CD4-positive, alpha-beta T cell (primary cell): Measurements from ENCODE around the gene ITK. TPM values are rescaled to one million over a fixed set of nuclear protein-coding genes. Genes with fewer than 3 reads are reported as not detected.

Experiments used
- ATAC-seq: fragments of 200-7000 bp; cut with Tn5 transposase; one replicate; pipeline ENCODE4 v1.10.0; 2022; ENCODE audit warnings: mild to moderate bottlenecking; ENCODE audit not compliant: poor library complexity
- CTCF ChIA-PET: fragments of 350-600 bp; sonication (Branson Sonifier 250); formaldehyde crosslinking; loops from one replicate; lab custom pipeline; 2021; ENCODE audit warnings: antibody characterized with exemption, inconsistent platforms; lab: Charles Lee
- POLR2A ChIA-PET: fragments of 350-600 bp; sonication (Branson Sonifier 250); formaldehyde crosslinking; loops from one replicate; lab custom pipeline; 2021; ENCODE audit warnings: antibody characterized with exemption, inconsistent platforms; lab: Charles Lee
- DNase-seq, 14 experiments: peaks; one replicate each; pipeline ENCODE4 v3.0.0-alpha.2; 2013 to 2020; ENCODE audit warnings: mixed read lengths in 2 of 14
- H3K27ac ChIP-seq, 2 donors: one replicate each; pipeline versions ENCODE4 v1.5.1 to v1.7.0; 2013; ENCODE audit warnings: low read length in 2 of 2, low read depth in 1 of 2, mild to moderate bottlenecking in 1 of 2
- H3K27me3 ChIP-seq, 2 experiments: 1 replicate in 1 of 2; 2 replicates in 1 of 2; pipeline versions ENCODE4 v1.6.1 to v1.7.0; 2013; ENCODE audit warnings: low read length in 2 of 2, control low read depth in 1 of 2, mild to moderate bottlenecking in 1 of 2, moderate library complexity in 1 of 2; ENCODE audit not compliant: insufficient read depth in 2 of 2, control insufficient read depth in 1 of 2
- H3K36me3 ChIP-seq: one replicate; pipeline ENCODE4 v1.6.1; 2013; ENCODE audit warnings: low read length, control low read depth; ENCODE audit not compliant: insufficient read depth
- H3K4me1 ChIP-seq: one replicate; pipeline ENCODE4 v1.6.1; 2013; ENCODE audit warnings: low read length, control low read depth; ENCODE audit not compliant: insufficient read depth
- H3K4me3 ChIP-seq: one replicate; pipeline ENCODE4 v1.5.1; 2013; ENCODE audit warnings: mild to moderate bottlenecking, low read length, moderate library complexity
- H3K9me3 ChIP-seq, 2 experiments: 1 replicate in 1 of 2; 2 replicates in 1 of 2; pipeline versions ENCODE4 v1.6.1 to v1.7.0; 2013; ENCODE audit warnings: low read length in 2 of 2, mild to moderate bottlenecking in 2 of 2, control low read depth in 1 of 2, moderate library complexity in 1 of 2; ENCODE audit not compliant: control insufficient read depth in 1 of 2, insufficient read depth in 1 of 2
- H3K27ac Mint-ChIP-seq: one replicate; pipeline ENCODE4 v1.8.0; 2020; ENCODE audit warnings: mixed read lengths
- H3K27me3 Mint-ChIP-seq: one replicate; pipeline ENCODE4 v1.8.0; 2021; ENCODE audit warnings: mixed read lengths
- H3K36me3 Mint-ChIP-seq: one replicate; pipeline ENCODE4 v1.8.0; 2021; ENCODE audit warnings: low read depth, mixed read lengths
- H3K4me1 Mint-ChIP-seq: one replicate; pipeline ENCODE4 v1.8.0; 2021; ENCODE audit warnings: low read depth, mixed read lengths
- H3K4me3 Mint-ChIP-seq: one replicate; pipeline ENCODE4 v1.8.0; 2020; ENCODE audit warnings: mild to moderate bottlenecking, mixed read lengths
- H3K9me3 Mint-ChIP-seq: one replicate; pipeline ENCODE4 v1.8.0; 2020; ENCODE audit warnings: mixed read lengths
- intact Hi-C, 2 experiments: fragments of 100-400 bp; cut with DNase I in 1 of 2; cut with micrococcal nuclease in 1 of 2; formaldehyde crosslinking; loops; one replicate each; pipeline versions ENCODE4 v1.15.1 to v1.9.0; 2023 to 2025; cut with DNase I, micrococcal nuclease
- polyA plus RNA-seq, 2 donors: library from polyadenylated mRNA; unstranded; fragments of 120-200 nt; gene quantifications; one replicate each; pipeline ENCODE4 v1.2.1, GENCODE V29; 2013
- total RNA-seq, 174 experiments: library from RNA in 2 of 174; stranded (reverse) in 2 of 174; gene quantifications; one replicate each; pipeline ENCODE4 v1.2.3 and lab custom pipeline; 2021 to 2026
- TF ChIP-seq, protein P1 (sequence below): fragments of 200-600 bp; IDR thresholded peaks from one replicate; pipeline ENCODE4 v1.8.0; 2022; ENCODE audit warnings: antibody characterized with exemption, mild to moderate bottlenecking

The ITK gene
- total RNA-seq (100 to 1,000 TPM; 289 to 292 TPM), total RNA-seq (lab: John Stamatoyannopoulos, UW) (382 to 2,472 (median 670) reads per million in 172 experiments)
- 240 TPM for polyA plus RNA-seq (2013, experiment 1 of 2)
- polyA plus RNA-seq (2013, experiment 2 of 2) = 334 TPM

GRCh38 chr5:157180374-157181264 lies at the start of gene ITK:
TSS of gene ITK (plus strand) at chr5:157180840. CDS start at chr5:157180978, 138 bp downstream.
- Histone ChIP-seq H3K4me3 (peak within 1 kb of the TSS; percentile 85), H3K9me3 (no peaks in the 10 kb centered on the region), H3K27ac (peak within 1 kb of the TSS; percentile 69 to 74), H3K4me1 (peaks cover 38% of the 10 kb centered on the region), H3K27me3 (no peaks in the 10 kb centered on the region), H3K36me3 (peaks cover 26% of the 10 kb centered on the region)
- POLR2A ChIA-PET = interaction anchor here (0.6 to 7.3 kb wide), 23 partner anchors 7 to 127 kb away, joined by 3 to 148 read pairs (median 7); partner anchors contain the start of gene MED7
- peak in 8 of 14 experiments; percentile 29 to 92 (median 53) for DNase-seq
- intact Hi-C loops = loop anchor here in 1 of 2 experiments (1.0 to 5.0 kb wide), 4 partner anchors 13 to 72 kb away; no protein-coding TSS in a partner anchor
- H3K36me3 Mint-ChIP-seq = peaks cover 51% of the 10 kb centered on the region
- TF ChIP-seq, protein P1, sequence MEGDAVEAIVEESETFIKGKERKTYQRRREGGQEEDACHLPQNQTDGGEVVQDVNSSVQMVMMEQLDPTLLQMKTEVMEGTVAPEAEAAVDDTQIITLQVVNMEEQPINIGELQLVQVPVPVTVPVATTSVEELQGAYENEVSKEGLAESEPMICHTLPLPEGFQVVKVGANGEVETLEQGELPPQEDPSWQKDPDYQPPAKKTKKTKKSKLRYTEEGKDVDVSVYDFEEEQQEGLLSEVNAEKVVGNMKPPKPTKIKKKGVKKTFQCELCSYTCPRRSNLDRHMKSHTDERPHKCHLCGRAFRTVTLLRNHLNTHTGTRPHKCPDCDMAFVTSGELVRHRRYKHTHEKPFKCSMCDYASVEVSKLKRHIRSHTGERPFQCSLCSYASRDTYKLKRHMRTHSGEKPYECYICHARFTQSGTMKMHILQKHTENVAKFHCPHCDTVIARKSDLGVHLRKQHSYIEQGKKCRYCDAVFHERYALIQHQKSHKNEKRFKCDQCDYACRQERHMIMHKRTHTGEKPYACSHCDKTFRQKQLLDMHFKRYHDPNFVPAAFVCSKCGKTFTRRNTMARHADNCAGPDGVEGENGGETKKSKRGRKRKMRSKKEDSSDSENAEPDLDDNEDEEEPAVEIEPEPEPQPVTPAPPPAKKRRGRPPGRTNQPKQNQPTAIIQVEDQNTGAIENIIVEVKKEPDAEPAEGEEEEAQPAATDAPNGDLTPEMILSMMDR = no peak
- peak; percentile 76 for ATAC-seq
- H3K4me3 Mint-ChIP-seq = peak within 1 kb of the TSS; percentile 98
- H3K9me3 Mint-ChIP-seq = peaks cover 4% of the 10 kb centered on the region
- H3K27ac Mint-ChIP-seq = peak within 1 kb of the TSS; percentile 96
- CTCF ChIA-PET = interaction anchor here (0.9 to 2.6 kb wide), 4 partner anchors 9 to 32 kb away, joined by 3 to 7 read pairs (median 5); no protein-coding TSS in a partner anchor
- H3K4me1 Mint-ChIP-seq = peaks cover 57% of the 10 kb centered on the region
- no peaks in the 10 kb centered on the region for H3K27me3 Mint-ChIP-seq

DNA sequence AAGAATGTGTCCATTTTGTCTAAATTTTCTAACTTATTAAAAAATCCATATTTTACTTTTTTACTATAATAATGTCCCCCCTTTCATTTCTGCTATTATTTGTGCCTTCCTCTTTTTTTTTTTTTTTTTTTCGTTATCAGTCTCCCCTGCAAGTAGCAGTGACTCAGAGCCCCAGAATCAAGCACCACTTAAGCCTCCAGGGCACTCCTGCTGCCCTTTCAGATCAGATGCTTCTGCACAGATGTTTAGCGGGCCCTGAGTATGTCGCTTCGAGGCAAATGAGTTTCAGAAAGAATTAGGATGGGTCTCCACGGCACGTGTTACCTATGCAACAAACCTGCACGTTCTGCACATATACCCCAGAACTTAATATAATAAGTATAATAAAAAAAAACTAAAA lies 49.7 kb upstream of the ITK start:
- Histone ChIP-seq H3K4me3 (no peak overlapping the region), H3K27ac (no peak overlapping the region), H3K4me1 (peaks cover 8% of the 10 kb centered on the region), H3K9me3 (no peaks in the 10 kb centered on the region), H3K27me3 (no peaks in the 10 kb centered on the region), H3K36me3 (peaks cover 1% of the 10 kb centered on the region)
- no peaks in the 10 kb centered on the region for H3K27me3 Mint-ChIP-seq
- H3K27ac Mint-ChIP-seq = no peak overlapping the region
- ChIA-PET POLR2A (interaction anchor here (3.5 kb wide), 1 partner anchor 12 kb away, joined by 26 read pairs; the partner anchor contains the start of gene MED7), CTCF (interaction anchor here (1.7 kb wide), 1 partner anchor 12 kb away, joined by 7 read pairs; the partner anchor contains the start of gene MED7)
- H3K9me3 Mint-ChIP-seq = no peaks in the 10 kb centered on the region
- peaks cover 33% of the 10 kb centered on the region for H3K4me1 Mint-ChIP-seq
- peaks cover 7% of the 10 kb centered on the region for H3K36me3 Mint-ChIP-seq
- no peak for ATAC-seq
- intact Hi-C loops = loop anchor here (5.0 to 10.0 kb wide), 7 partner anchors 194 to 1994 kb away; no protein-coding TSS in a partner anchor
- no peak overlapping the region for H3K4me3 Mint-ChIP-seq
- no peak for DNase-seq
- TF ChIP-seq, protein P1 = no peak

DNA sequence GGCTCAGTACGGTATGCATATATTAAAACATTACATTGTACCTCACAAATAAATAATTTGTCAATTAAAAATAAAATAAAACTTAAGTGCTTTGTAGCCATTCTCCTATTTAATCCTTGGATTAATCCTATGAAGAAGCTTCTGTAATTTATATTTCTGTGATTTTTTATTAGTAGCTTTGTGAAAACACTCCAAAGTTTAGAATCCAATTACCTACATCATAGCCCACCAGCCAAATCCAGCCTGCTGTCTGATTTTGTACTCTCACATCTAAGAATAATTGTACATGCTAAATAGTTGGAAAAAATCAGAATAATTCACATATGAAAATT lies 48.4 kb upstream of the ITK start:
- DNase-seq (no peak), ATAC-seq (no peak)
- Histone ChIP-seq H3K36me3 (peaks cover 11% of the 10 kb centered on the region), H3K4me1 (peaks cover 8% of the 10 kb centered on the region), H3K27ac (no peak overlapping the region), H3K27me3 (no peaks in the 10 kb centered on the region), H3K9me3 (no peaks in the 10 kb centered on the region), H3K4me3 (no peak overlapping the region)
- Mint-ChIP-seq H3K9me3 (no peaks in the 10 kb centered on the region), H3K4me1 (peaks cover 38% of the 10 kb centered on the region), H3K27ac (no peak overlapping the region), H3K27me3 (no peaks in the 10 kb centered on the region), H3K4me3 (no peak overlapping the region), H3K36me3 (peaks cover 15% of the 10 kb centered on the region)
- TF ChIP-seq, protein P1 = no peak
- POLR2A ChIA-PET = interaction anchor here (1.2 to 3.5 kb wide), 2 partner anchors 10 to 83 kb away, joined by 4 to 26 read pairs; partner anchors contain the start of gene MED7
- intact Hi-C loops = loop anchor here (2.0 to 10.0 kb wide), 8 partner anchors 195 to 1995 kb away; no protein-coding TSS in a partner anchor
- CTCF ChIA-PET = interaction anchor here (1.1 to 1.7 kb wide), 3 partner anchors 10 to 186 kb away, joined by 3 to 7 read pairs (median 3); partner anchors contain the start of gene MED7
